Endothelial cell of umbilical vein (primary cell): ENCODE results near the gene SH3BP5. TPM values are rescaled to one million over a fixed set of nuclear protein-coding genes. Genes with fewer than 3 reads are reported as not detected.

Source experiments
- BruUV-seq: library from RNA; stranded (reverse); fragments of 400-500 nt; replicated peaks from 2 replicates; lab custom pipeline; 2021; lab: Mats Ljungman, UMichigan
- CTCF ChIA-PET: fragments of 300-600, 350-600 bp; sonication (Branson Sonifier 250); formaldehyde crosslinking; loops from one replicate; lab custom pipeline; 2021; ENCODE audit warnings: antibody characterized with exemption, inconsistent platforms; lab: Charles Lee
- POLR2A ChIA-PET: fragments of 300-600, 350-600 bp; sonication (Branson Sonifier 250); formaldehyde crosslinking; loops from one replicate; lab custom pipeline; 2021; ENCODE audit warnings: antibody characterized with exemption, inconsistent platforms; lab: Charles Lee
- DNase-seq: peaks from one replicate; pipeline ENCODE4 v3.0.0-alpha.2; 2011; ENCODE audit warnings: low read depth, low spot score
- FAIRE-seq: peaks from 2 replicates; lab custom pipeline; 2011; peaks lifted over from hg19 to GRCh38; lab: Jason Lieb, UNC
- H2AFZ ChIP-seq: 2 replicates; pipeline ENCODE4 v1.6.0; 2012; ENCODE audit warnings: low read depth, low read length, control low read depth, inconsistent platforms
- H3K27ac ChIP-seq: 2 replicates; pipeline ENCODE4 v1.5.1; 2011; ENCODE audit warnings: low read depth, mild to moderate bottlenecking, control low read depth, low read length, moderate library complexity; ENCODE audit not compliant: insufficient read depth
- H3K27me3 ChIP-seq, 2 experiments: 2 replicates each; pipeline versions ENCODE4 v1.6.0 to v1.6.1; 2011; ENCODE audit warnings: low read length in 2 of 2, mixed read lengths in 1 of 2; ENCODE audit not compliant: control insufficient read depth in 2 of 2, insufficient read depth in 2 of 2
- H3K36me3 ChIP-seq, 2 experiments: 2 replicates in 1 of 2; 3 replicates in 1 of 2; pipeline ENCODE4 v1.5.1; 2011; ENCODE audit warnings: low read length in 2 of 2, mild to moderate bottlenecking in 1 of 2, moderate library complexity in 1 of 2; ENCODE audit not compliant: control insufficient read depth in 2 of 2, insufficient read depth in 2 of 2; ENCODE audit errors: extremely low read depth in 1 of 2
- H3K4me1 ChIP-seq: 3 replicates; pipeline ENCODE4 v1.5.1; 2011; ENCODE audit warnings: mild to moderate bottlenecking, low read length; ENCODE audit not compliant: control insufficient read depth, insufficient read depth; ENCODE audit errors: extremely low read depth
- H3K4me2 ChIP-seq: 2 replicates; pipeline ENCODE4 v1.6.1; 2011; ENCODE audit warnings: low read length, control low read depth, mixed read lengths; ENCODE audit not compliant: insufficient read depth
- H3K4me3 ChIP-seq, 3 experiments: fragments of 200-600 bp in 1 of 3; sonication (generic), shearing (Covaris generic) in 1 of 3; replicated peaks in 1 of 3; 2 replicates each; pipeline ENCODE4 v1.5.1; 2011 to 2016; ENCODE audit warnings: control low read depth in 3 of 3, low read length in 3 of 3, mild to moderate bottlenecking in 2 of 3, inconsistent platforms in 1 of 3, low read depth in 1 of 3, moderate library complexity in 1 of 3; ENCODE audit not compliant: insufficient read depth in 1 of 3
- H3K79me2 ChIP-seq: 2 replicates; pipeline ENCODE4 v1.6.0; 2012; ENCODE audit warnings: low read length, inconsistent platforms; ENCODE audit not compliant: control insufficient read depth, insufficient read depth
- H3K9ac ChIP-seq: replicated peaks from 2 replicates; pipeline ENCODE3; 2011; ENCODE audit warnings: low read length, control low read depth; ENCODE audit not compliant: insufficient read depth; ENCODE audit errors: extremely low read depth
- H3K9me1 ChIP-seq: replicated peaks from 3 replicates; pipeline ENCODE4 v1.6.0; 2011; ENCODE audit warnings: mild to moderate bottlenecking, low read length; ENCODE audit not compliant: control insufficient read depth, insufficient read depth; ENCODE audit errors: extremely low read depth
- H3K9me3 ChIP-seq: replicated peaks from 2 replicates; pipeline ENCODE4 v1.5.1; 2012; ENCODE audit warnings: low read length, inconsistent platforms; ENCODE audit not compliant: control insufficient read depth, insufficient read depth
- H4K20me1 ChIP-seq: replicated peaks from 2 replicates; pipeline ENCODE3; 2011; ENCODE audit warnings: mild to moderate bottlenecking, low read length; ENCODE audit not compliant: control insufficient read depth, insufficient read depth; ENCODE audit errors: extremely low read depth
- CTCF ChIP-seq, 2 donors: IDR thresholded peaks; 1 replicate in 1 of 2; 2 replicates in 1 of 2; pipeline ENCODE4 v1.5.1; 2011; ENCODE audit warnings: low read length in 2 of 2, mild to moderate bottlenecking in 2 of 2, moderate library complexity in 2 of 2, control low read depth in 1 of 2, inconsistent platforms in 1 of 2, low read depth in 1 of 2; ENCODE audit not compliant: insufficient read depth in 1 of 2; ENCODE audit errors: extremely low read depth in 1 of 2
- EZH2 ChIP-seq: IDR thresholded peaks from 2 replicates; pipeline ENCODE4 v1.6.1; 2012; ENCODE audit warnings: borderline replicate concordance, low read depth, mild to moderate bottlenecking, moderate library complexity, low read length, inconsistent platforms; ENCODE audit not compliant: severe bottlenecking
- FOS ChIP-seq: IDR thresholded peaks from 2 replicates; pipeline ENCODE4 v1.6.1; 2011; ENCODE audit warnings: mild to moderate bottlenecking, low read length, moderate library complexity, borderline replicate concordance; ENCODE audit not compliant: insufficient read depth
- GATA2 ChIP-seq: IDR thresholded peaks from 2 replicates; pipeline ENCODE4 v1.7.0; 2011; ENCODE audit warnings: low read depth, mild to moderate bottlenecking, moderate library complexity, mixed read lengths, low read length; ENCODE audit not compliant: insufficient read length, insufficient read depth
- JUN ChIP-seq: IDR thresholded peaks from 2 replicates; pipeline ENCODE4 v1.6.1; 2011; ENCODE audit warnings: borderline replicate concordance, low read depth; ENCODE audit not compliant: insufficient read length, insufficient read depth
- MAX ChIP-seq: IDR thresholded peaks from 2 replicates; pipeline ENCODE4 v1.6.1; 2011; ENCODE audit not compliant: insufficient read depth, insufficient read length
- MYC ChIP-seq: IDR thresholded peaks from one replicate; pipeline ENCODE4 v1.6.1; 2011; ENCODE audit warnings: mild to moderate bottlenecking, low read depth, low read length
- POLR2A ChIP-seq: IDR thresholded peaks from 2 replicates; pipeline ENCODE4 v1.6.1; 2012; ENCODE audit warnings: low read depth, mild to moderate bottlenecking, control low read depth, low read length
- POLR2AphosphoS5 ChIP-seq: IDR thresholded peaks from 2 replicates; pipeline ENCODE4 v1.6.1; 2012; ENCODE audit warnings: low read depth, mild to moderate bottlenecking, control low read depth, low read length, moderate library complexity; ENCODE audit not compliant: insufficient read depth
- dilution Hi-C: fragments of 300-500 bp; cut with MboI; formaldehyde crosslinking; loops from one replicate; pipeline ENCODE4 v1.15.0; 2019; ENCODE audit warnings: low sequenced_read_pairs; ENCODE audit not compliant: extremely low pct_ligation_motif_present
- intact Hi-C: fragments of 100-400 bp; cut with micrococcal nuclease; formaldehyde crosslinking; loops from one replicate; pipeline ENCODE4 v1.10.0; 2022
- polyA plus RNA-seq, 4 experiments: library from polyadenylated mRNA; depleted of rRNA in 3 of 4; stranded (reverse) in 3 of 4; unstranded in 1 of 4; fragments of >200 nt; gene quantifications; 2 replicates each; pipeline versions ENCODE4 v1.2.1 to v1.2.3, GENCODE V29; 2011 to 2012; ENCODE audit warnings: missing spikeins in 1 of 4
- total RNA-seq: library from RNA; stranded (reverse); gene quantifications from 2 replicates; pipeline ENCODE4 v1.2.3, GENCODE V29; 2021

The SH3BP5 gene
- total and polyA plus RNA-seq, 2 donors (not counting 3 experiments of a cell fraction or from before 2014, with no cell fraction given), result 35.3 to 76.3 TPM

- H3K9ac ChIP-seq, result no peak overlapping the region
- peaks cover 0 to 2% of the 10 kb centered on the region in 2 experiments for H3K36me3 ChIP-seq
- no TSS peak for BruUV-seq
- no peaks in the 10 kb centered on the region for H3K9me3 ChIP-seq
- ChIA-PET POLR2A (no interaction called here), CTCF (interaction anchor here (1.2 to 2.2 kb wide), 7 partner anchors 8 to 117 kb away, joined by 3 to 19 read pairs (median 7); partner anchors contain the start of gene SH3BP5)
- H3K27ac ChIP-seq, result no peak overlapping the region
- dilution Hi-C loops, result no loop called here
- no peaks in the 10 kb centered on the region for H4K20me1 ChIP-seq
- H3K27me3 ChIP-seq, result no peaks in the 10 kb centered on the region
- H3K4me1 ChIP-seq, result peaks cover 20% of the 10 kb centered on the region
- intact Hi-C loops, result no loop called here
- DNase-seq (no peak), FAIRE-seq (no peak)
- H3K79me2 ChIP-seq, result peaks cover 77% of the 10 kb centered on the region
- TF ChIP-seq GATA2 (no peak), CTCF (IDR thresholded peaks at IDR 0.05; ENCODE audit: extremely low read depth in 1 of 2, insufficient read depth in 1 of 2, low read depth in 1 of 2, low read length in 2 of 2) (no peak), MYC (no peak)
- no peak overlapping the region for H3K4me2 ChIP-seq
- no peaks in the 10 kb centered on the region for H3K9me1 ChIP-seq
- H2AFZ ChIP-seq, result no peak overlapping the region
- no peak overlapping the region for H3K4me3 ChIP-seq
Observed at GRCh38 chr3:15287565-15288330, 44.6 kb downstream of the SH3BP5 start.

GRCh38 chr3:15286022-15286421, 46.4 kb downstream of the SH3BP5 start:
- Histone ChIP-seq H3K9me1 (no peaks in the 10 kb centered on the region), H3K36me3 (peaks cover 0 to 2% of the 10 kb centered on the region in 2 experiments), H3K4me1 (peaks cover 3% of the 10 kb centered on the region), H3K9me3 (no peaks in the 10 kb centered on the region), H3K4me2 (no peak overlapping the region), H3K9ac (no peak overlapping the region), H3K27ac (no peak overlapping the region), H3K79me2 (peaks cover 87% of the 10 kb centered on the region), H2AFZ (no peak overlapping the region), H3K27me3 (no peaks in the 10 kb centered on the region), H4K20me1 (no peaks in the 10 kb centered on the region), H3K4me3 (no peak overlapping the region)
- dilution Hi-C loops, result no loop called here
- no TSS peak for BruUV-seq
- no peak for DNase-seq
- intact Hi-C loops, result no loop called here
- TF ChIP-seq GATA2 (no peak), MYC (no peak), EZH2 (no peak), CTCF (IDR thresholded peaks at IDR 0.05; ENCODE audit: extremely low read depth in 1 of 2, insufficient read depth in 1 of 2, low read depth in 1 of 2, low read length in 2 of 2) (no peak), POLR2AphosphoS5 (no peak), POLR2A (no peak), MAX (no peak), JUN (no peak), FOS (no peak)
- FAIRE-seq, result no peak
- CTCF ChIA-PET, result interaction anchor here (1.9 to 2.1 kb wide), 3 partner anchors 17 to 119 kb away, joined by 7 to 19 read pairs (median 10); partner anchors contain the start of gene SH3BP5
- POLR2A ChIA-PET, result no interaction called here
